T47D (cell line): ENCODE measurements around the gene PCDHA5.
"Not testable (repeated sequence)": the region's sequence is repeated elsewhere in the genome, so short reads cannot be mapped to it uniquely, and the experiment has no call there.

Source experiments
- DNase-seq, 2 experiments: peaks; one replicate each; pipeline versions ENCODE4 v3.0.0 to v3.0.0-alpha.2; 2011 to 2012; ENCODE audit warnings: low read depth in 1 of 2, low spot score in 1 of 2
- JUND ChIP-seq: IDR thresholded peaks from 2 replicates; pipeline ENCODE4 v1.6.1; 2012; ENCODE audit warnings: low read depth
- in situ Hi-C: cut with HindIII; loops from 2 replicates; pipeline ENCODE4 v1.10.0; 2016; ENCODE audit warnings: low sequenced_read_pairs, low pct_unique_long_range_greater_than_20kb

Gene PCDHA5

DNA sequence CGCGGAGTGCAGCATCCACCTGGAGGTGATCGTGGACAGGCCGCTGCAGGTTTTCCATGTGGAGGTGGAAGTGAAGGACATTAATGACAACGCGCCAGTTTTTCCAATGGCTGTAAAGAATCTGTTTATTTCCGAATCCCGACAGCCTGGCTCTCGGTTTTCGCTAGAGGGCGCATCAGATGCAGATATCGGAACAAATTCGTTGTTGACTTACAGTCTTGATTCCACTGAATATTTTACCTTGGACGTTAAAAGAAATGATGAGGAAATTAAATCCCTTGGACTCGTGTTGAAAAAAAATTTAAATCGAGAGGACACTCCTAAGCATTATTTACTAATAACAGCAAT, 19.9 kb upstream of the PCDHA5 start:
- in situ Hi-C loops = no loop called here
- peak; percentile 79 to 86 for DNase-seq
- no peak for TF ChIP-seq JUND

DNA sequence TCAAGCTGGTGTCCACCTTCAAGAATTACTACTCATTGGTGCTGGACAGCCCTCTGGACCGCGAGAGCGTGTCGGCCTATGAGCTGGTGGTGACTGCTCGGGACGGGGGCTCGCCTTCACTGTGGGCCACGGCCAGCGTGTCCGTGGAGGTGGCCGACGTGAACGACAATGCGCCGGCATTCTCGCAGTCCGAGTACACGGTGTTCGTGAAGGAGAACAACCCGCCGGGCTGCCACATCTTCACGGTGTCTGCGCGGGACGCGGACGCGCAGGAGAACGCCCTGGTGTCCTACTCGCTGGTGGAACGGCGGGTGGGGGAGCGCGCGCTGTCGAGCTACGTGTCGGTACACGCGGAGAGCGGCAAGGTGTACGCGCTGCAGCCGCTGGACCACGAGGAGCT, 19.0 kb upstream of the PCDHA5 start:
- in situ Hi-C loops, DNase-seq: not testable (repeated sequence)

DNA sequence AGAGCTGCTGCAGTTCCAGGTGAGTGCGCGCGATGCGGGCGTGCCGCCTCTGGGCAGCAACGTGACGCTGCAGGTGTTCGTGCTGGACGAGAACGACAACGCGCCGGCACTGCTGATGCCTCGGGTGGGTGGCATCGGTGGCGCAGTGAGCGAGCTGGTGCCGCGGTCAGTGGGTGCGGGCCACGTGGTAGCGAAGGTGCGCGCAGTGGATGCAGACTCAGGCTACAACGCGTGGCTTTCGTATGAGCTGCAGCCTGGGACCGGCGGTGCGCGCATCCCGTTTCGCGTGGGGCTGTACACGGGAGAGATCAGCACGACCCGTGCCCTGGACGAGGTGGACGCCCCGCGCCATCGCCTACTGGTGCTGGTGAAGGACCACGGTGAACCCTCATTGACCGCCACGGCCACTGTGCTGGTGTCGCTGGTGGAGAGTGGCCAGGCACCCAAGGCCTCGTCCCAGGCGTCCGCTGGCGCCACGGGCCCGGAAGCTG, 18.6 kb upstream of the PCDHA5 start:
- no peak for TF ChIP-seq JUND
- no peak for DNase-seq
- in situ Hi-C loops = no loop called here

GRCh38 chr5:140806834-140807775, 14.3 kb upstream of the PCDHA5 start, which contains the start of gene PCDHA4:
PCDHA4 (plus strand) TSS chr5:140807068.
- in situ Hi-C loops = no loop called here

DNA sequence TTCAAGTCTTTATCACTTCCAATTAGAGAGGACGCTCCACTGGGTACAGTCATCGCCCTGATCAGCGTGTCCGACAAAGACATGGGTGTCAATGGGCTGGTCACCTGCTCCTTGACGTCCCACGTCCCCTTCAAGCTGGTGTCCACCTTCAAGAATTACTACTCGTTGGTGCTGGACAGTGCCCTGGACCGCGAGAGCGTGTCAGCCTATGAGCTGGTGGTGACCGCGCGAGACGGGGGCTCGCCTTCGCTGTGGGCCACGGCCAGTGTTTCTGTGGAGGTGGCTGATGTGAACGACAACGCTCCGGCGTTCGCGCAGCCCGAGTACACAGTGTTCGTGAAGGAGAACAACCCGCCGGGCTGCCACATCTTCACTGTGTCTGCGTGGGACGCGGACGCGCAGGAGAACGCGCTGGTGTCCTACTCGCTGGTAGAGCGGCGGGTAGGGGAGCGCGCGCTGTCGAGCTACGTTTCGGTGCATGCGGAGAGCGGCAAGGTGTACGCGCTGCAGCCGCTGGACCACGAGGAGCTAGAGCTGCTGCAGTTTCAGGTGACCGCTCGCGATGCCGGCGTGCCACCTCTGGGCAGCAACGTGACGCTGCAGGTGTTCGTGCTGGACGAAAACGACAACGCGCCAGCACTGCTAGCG, 13.0 kb upstream of the PCDHA5 start:
- in situ Hi-C loops, DNase-seq: not testable (repeated sequence)

More at GRCh38 chr5:140806834-140807775, 14.3 kb upstream of the PCDHA5 start, which contains the start of gene PCDHA4:
- peak in 1 of 2 experiments; percentile 86 for DNase-seq
- TF ChIP-seq JUND = no peak

DNA sequence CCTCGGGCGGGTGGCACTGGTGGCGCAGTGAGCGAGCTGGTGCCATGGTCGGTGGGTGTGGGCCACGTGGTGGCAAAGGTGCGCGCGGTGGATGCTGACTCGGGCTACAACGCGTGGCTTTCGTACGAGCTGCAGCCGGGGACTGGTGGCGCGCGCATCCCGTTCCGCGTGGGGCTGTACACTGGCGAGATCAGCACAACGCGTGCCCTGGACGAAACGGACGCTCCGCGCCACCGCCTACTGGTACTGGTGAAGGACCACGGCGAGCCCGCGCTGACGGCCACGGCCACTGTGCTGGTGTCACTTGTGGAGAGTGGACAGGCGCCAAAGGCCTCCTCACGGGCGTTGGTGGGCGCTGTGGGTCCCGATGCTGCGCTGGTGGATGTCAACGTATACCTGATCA, 12.5 kb upstream of the PCDHA5 start:
- TF ChIP-seq JUND = no peak
- no peak for DNase-seq
- in situ Hi-C loops = no loop called here

GRCh38 chr5:140822281-140822629, 842 bp downstream of the PCDHA5 start:
- no peak for TF ChIP-seq JUND
- in situ Hi-C loops = no loop called here
- no peak for DNase-seq

DNA sequence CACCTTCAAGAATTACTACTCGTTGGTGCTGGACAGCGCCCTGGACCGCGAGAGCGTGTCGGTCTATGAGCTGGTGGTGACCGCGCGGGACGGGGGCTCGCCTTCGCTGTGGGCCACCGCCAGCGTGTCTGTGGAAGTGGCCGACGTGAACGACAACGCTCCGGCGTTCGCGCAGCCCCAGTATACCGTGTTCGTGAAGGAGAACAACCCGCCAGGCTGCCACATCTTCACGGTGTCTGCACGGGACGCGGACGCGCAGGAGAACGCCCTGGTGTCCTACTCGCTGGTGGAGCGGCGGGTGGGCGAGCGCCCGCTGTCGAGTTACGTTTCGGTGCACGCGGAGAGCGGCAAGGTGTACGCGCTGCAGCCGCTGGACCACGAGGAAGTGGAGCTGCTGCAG, 1.6 kb downstream of the PCDHA5 start:
- in situ Hi-C loops, DNase-seq: not testable (repeated sequence)

- TF ChIP-seq JUND = no peak
These were observed 2.1 kb downstream of the PCDHA5 start for GRCh38 chr5:140823475-140823874.

GRCh38 chr5:140827704-140828361, 6.4 kb downstream of the PCDHA5 start, which contains the start of gene PCDHA6:
PCDHA6 (plus strand) TSS chr5:140827960; CDS start chr5:140828092, 132 bp downstream.
- in situ Hi-C loops = no loop called here
- DNase-seq = no peak
- no peak for TF ChIP-seq JUND

More at GRCh38 chr5:140823475-140823874, 2.1 kb downstream of the PCDHA5 start:
- in situ Hi-C loops = no loop called here
- DNase-seq = no peak

DNA sequence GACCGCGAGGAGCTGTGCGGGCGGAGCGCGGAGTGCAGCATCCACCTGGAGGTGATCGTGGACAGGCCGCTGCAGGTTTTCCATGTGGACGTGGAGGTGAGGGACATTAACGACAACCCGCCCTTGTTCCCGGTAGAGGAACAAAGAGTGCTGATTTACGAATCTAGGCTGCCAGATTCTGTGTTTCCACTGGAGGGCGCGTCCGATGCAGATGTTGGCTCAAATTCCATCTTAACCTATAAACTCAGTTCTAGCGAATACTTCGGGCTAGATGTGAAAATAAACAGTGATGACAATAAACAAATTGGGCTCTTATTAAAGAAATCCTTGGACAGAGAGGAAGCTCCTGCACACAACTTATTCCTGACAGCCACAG, 6.9 kb downstream of the PCDHA5 start:
- in situ Hi-C loops = no loop called here
- TF ChIP-seq JUND = no peak
- DNase-seq = no peak

- DNase-seq, in situ Hi-C loops: not testable (repeated sequence)
These were observed 8.4 kb downstream of the PCDHA5 start for GRCh38 chr5:140829511-140830501.
